K562 (cell line): ENCODE data around the gene STK24. TPM values are rescaled to one million over a fixed set of nuclear protein-coding genes. Genes with fewer than 3 reads are reported as not detected.

Experiments
- ATAC-seq: fragments of 200-7000 bp; cut with Tn5 transposase; 3 replicates; pipeline ENCODE4 v1.9.1; 2020; ENCODE audit warnings: moderate library complexity
- BruUV-seq: library from RNA; stranded (reverse); fragments of 400-500 nt; replicated peaks from 2 replicates; lab custom pipeline; 2021; lab: Mats Ljungman, UMichigan
- CTCF ChIA-PET: fragments of 300-600 bp; formaldehyde crosslinking; extraction: SDS; loops from one replicate; lab custom pipeline; 2021; ENCODE audit warnings: low intra/inter-chr PET ratio; lab: Yijun Ruan, JAX
- POLR2A ChIA-PET: fragments of 300-600, 350-650 bp; sonication (Branson Sonifier 250); formaldehyde crosslinking; extraction: SDS; loops from one replicate; lab custom pipeline; 2021; ENCODE audit warnings: antibody characterized with exemption, inconsistent platforms; lab: Yijun Ruan, JAX
- DNase-seq, 4 experiments: peaks; one replicate each; pipeline versions ENCODE4 v3.0.0 to v3.0.0-alpha.2; 2011 to 2018; ENCODE audit warnings: low spot score in 3 of 4, mixed read lengths in 3 of 4; ENCODE audit errors: extremely low read depth in 1 of 4
- FAIRE-seq: peaks from 2 replicates; lab custom pipeline; 2011; peaks lifted over from hg19 to GRCh38; lab: Jason Lieb, UNC
- H2AFZ ChIP-seq: 2 replicates; pipeline ENCODE4 v1.6.0; 2011; ENCODE audit warnings: low read depth, low read length, control low read depth, inconsistent platforms
- H3K27ac ChIP-seq: fragments of 200-600 bp; 3 replicates; pipeline ENCODE4 v1.8.0; 2011; ENCODE audit warnings: low read depth, mild to moderate bottlenecking, control low read depth, inconsistent platforms, low read length, moderate library complexity, mixed read lengths; ENCODE audit errors: extremely low read depth
- H3K27me3 ChIP-seq, 2 experiments: fragments of 300-600 bp in 1 of 2; 2 replicates in 1 of 2; 3 replicates in 1 of 2; pipeline versions ENCODE4 v1.6.0 to v1.8.0; 2011; ENCODE audit warnings: inconsistent platforms in 2 of 2, low read length in 2 of 2, mild to moderate bottlenecking in 1 of 2, mixed read lengths in 1 of 2, moderate library complexity in 1 of 2; ENCODE audit not compliant: control insufficient read depth in 2 of 2, insufficient read depth in 2 of 2
- H3K36me3 ChIP-seq: fragments of 300-600 bp; 3 replicates; pipeline ENCODE4 v1.8.0; 2011; ENCODE audit warnings: mild to moderate bottlenecking, low read length, inconsistent platforms; ENCODE audit not compliant: control insufficient read depth, insufficient read depth
- H3K4me1 ChIP-seq, 2 experiments: fragments of 200-600 bp in 1 of 2; replicated peaks in 1 of 2; 2 replicates in 1 of 2; 3 replicates in 1 of 2; pipeline versions ENCODE4 v1.5.1 to v1.8.0; 2011; ENCODE audit warnings: inconsistent platforms in 2 of 2, low read length in 2 of 2, mild to moderate bottlenecking in 1 of 2, mixed read lengths in 1 of 2, moderate library complexity in 1 of 2; ENCODE audit not compliant: control insufficient read depth in 2 of 2, insufficient read depth in 2 of 2
- H3K4me2 ChIP-seq: 2 replicates; pipeline ENCODE4 v1.6.1; 2011; ENCODE audit warnings: low read length, control low read depth, inconsistent platforms, mixed read lengths; ENCODE audit not compliant: insufficient read depth
- H3K4me3 ChIP-seq: fragments of 200-600 bp; sonication (generic), shearing (Covaris generic); 2 replicates; pipeline ENCODE4 v1.5.1; 2016; ENCODE audit warnings: control low read depth, inconsistent platforms
- H3K79me2 ChIP-seq: fragments of 200-600 bp; 3 replicates; pipeline ENCODE4 v1.8.0; 2011; ENCODE audit warnings: low read length, inconsistent platforms; ENCODE audit not compliant: control insufficient read depth, insufficient read depth
- H3K9ac ChIP-seq, 2 experiments: 2 replicates each; pipeline versions ENCODE4 v1.6.0 to v1.6.1; 2011; ENCODE audit warnings: low read depth in 2 of 2, low read length in 2 of 2, control low read depth in 1 of 2, inconsistent platforms in 1 of 2, mild to moderate bottlenecking in 1 of 2, mixed read lengths in 1 of 2; ENCODE audit not compliant: insufficient read depth in 1 of 2
- H3K9me1 ChIP-seq: one replicate; pipeline ENCODE4 v1.6.0; 2011; ENCODE audit warnings: inconsistent platforms, mild to moderate bottlenecking, low read length, moderate library complexity; ENCODE audit not compliant: control insufficient read depth, insufficient read depth
- H3K9me3 ChIP-seq: replicated peaks from 2 replicates; pipeline ENCODE4 v1.5.1; 2011; ENCODE audit warnings: low read depth, low read length, inconsistent platforms; ENCODE audit not compliant: control insufficient read depth, insufficient read depth
- H4K20me1 ChIP-seq: replicated peaks from 2 replicates; pipeline ENCODE4 v1.6.1; 2011; ENCODE audit warnings: low read length, inconsistent platforms, mixed read lengths; ENCODE audit not compliant: control insufficient read depth, insufficient read depth
- CTBP1 ChIP-seq: fragments of 450-650 bp; IDR thresholded peaks from 2 replicates; pipeline ENCODE4 v1.6.1; 2016; ENCODE audit warnings: borderline replicate concordance
- FOSL1 ChIP-seq: fragments of 200-800 bp; sonication (Bioruptor generic); conservative IDR thresholded peaks from 2 replicates; pipeline ENCODE4 v1.6.1; 2016; ENCODE audit warnings: missing genetic modification characterization, missing compliant biosample characterization
- HDAC3 ChIP-seq: fragments of 450-650 bp; IDR thresholded peaks from 2 replicates; pipeline ENCODE4 v1.6.1; 2018; ENCODE audit warnings: borderline replicate concordance, mild to moderate bottlenecking, moderate library complexity; ENCODE audit not compliant: partially characterized antibody
- HMG20B ChIP-seq: fragments of 250-450 bp; sonication (Bioruptor Pico); IDR thresholded peaks from 2 replicates; pipeline ENCODE4 v1.5.0; 2021; ENCODE audit warnings: mild to moderate bottlenecking
- POLR2G ChIP-seq: fragments of 200-400 bp; formaldehyde crosslinking; IDR thresholded peaks from 2 replicates; pipeline ENCODE4 v1.6.1; 2017; ENCODE audit warnings: low read depth, mild to moderate bottlenecking, antibody characterized with exemption, low read length, moderate library complexity
- RAD21 ChIP-seq, 2 experiments: fragments of 250-450 bp in 1 of 2; fragments of 450-650 bp in 1 of 2; sonication (Bioruptor Pico) in 1 of 2; formaldehyde crosslinking in 1 of 2; IDR thresholded peaks in 1 of 2; conservative IDR thresholded peaks in 1 of 2; 2 replicates each; pipeline versions ENCODE4 v1.4.0 to v1.8.0; 2020 to 2022; ENCODE audit warnings: mild to moderate bottlenecking in 2 of 2, moderate library complexity in 1 of 2
- ZC3H11A ChIP-seq: IDR thresholded peaks from 2 replicates; pipeline ENCODE4 v1.6.1; 2012; ENCODE audit warnings: low read depth, low read length, improper control_type of control experiment
- ZNF316 ChIP-seq: fragments of 450-650 bp; IDR thresholded peaks from 2 replicates; pipeline ENCODE4 v1.6.1; 2016
- WGBS: fragments of 100-300 bp; shearing (Covaris generic); methylation state at CpG from one replicate; pipeline ENCODE4 v1.1.6; 2016; ENCODE audit warnings: low coverage, mixed read lengths; ENCODE audit not compliant: insufficient coverage; ENCODE audit errors: missing lambda C conversion rate; 5-methylcytosine and 5-hydroxymethylcytosine counted together
- in situ Hi-C: fragments of 300-500 bp; cut with MboI; formaldehyde crosslinking; loops from 4 replicates; pipeline ENCODE4 v1.15.0; 2018; ENCODE audit warnings: inconsistent platforms, mixed read lengths
- intact Hi-C: fragments of 100-400 bp; cut with micrococcal nuclease; formaldehyde crosslinking; loops from 2 replicates; pipeline ENCODE4 v1.14.2; 2022
- polyA plus RNA-seq, 8 experiments: library from polyadenylated mRNA; depleted of rRNA in 4 of 8; stranded (reverse) in 5 of 8; unstranded in 3 of 8; fragments of >200 nt; fragmentation: Nextera tagmentation in 2 of 8; fragmentation: Illumina TruSeq in 1 of 8; extraction: Ambion mirVana in 2 of 8; extraction: Trizol in 1 of 8; gene quantifications; 2 replicates each; pipeline versions ENCODE4 v1.2.1 to v1.2.3, GENCODE V29; 2011 to 2014; ENCODE audit warnings: inconsistent platforms in 1 of 8, missing spikeins in 1 of 8
- total RNA-seq, 7 experiments: library from RNA; depleted of rRNA in 6 of 7; stranded (reverse); fragments of >200 nt in 6 of 7; fragmentation: Illumina TruSeq in 2 of 7; extraction: Trizol in 2 of 7; gene quantifications; 2 replicates each; pipeline versions ENCODE4 v1.2.1 to v1.2.3, GENCODE V29; 2011 to 2021; ENCODE audit warnings: low replicate concordance in 1 of 7
- TF ChIP-seq, protein P1 (sequence below): fragments of 450-650 bp; formaldehyde crosslinking; IDR thresholded peaks from 2 replicates; pipeline ENCODE4 v1.4.0; 2022; ENCODE audit warnings: mild to moderate bottlenecking, moderate library complexity
- TF ChIP-seq, protein P2 (sequence below): fragments of 450-650 bp; formaldehyde crosslinking; IDR thresholded peaks from 2 replicates; pipeline ENCODE4 v1.4.0; 2020; ENCODE audit warnings: mild to moderate bottlenecking, moderate library complexity
- TF ChIP-seq, protein P3 (sequence below): fragments of 150-350 bp; IDR thresholded peaks from 2 replicates; pipeline ENCODE4 v1.6.1; 2014; ENCODE audit warnings: low read depth, mild to moderate bottlenecking, low read length, borderline replicate concordance
- TF ChIP-seq, protein P4 (sequence below), 2 experiments: fragments of 450-650 bp in 1 of 2; sonication (generic) in 1 of 2; formaldehyde crosslinking; conservative IDR thresholded peaks; 2 replicates each; pipeline versions ENCODE4 v1.4.0 to v1.8.1; 2020 to 2022; ENCODE audit warnings: mild to moderate bottlenecking in 1 of 2, missing genetic modification reagents in 1 of 2

The STK24 gene
- total and polyA plus RNA-seq, 9 of the 15 experiments (the other 6 are each of a cell fraction or from before 2014, with no cell fraction given), result 3.8 to 78.4 (median 28.2) TPM

DNA sequence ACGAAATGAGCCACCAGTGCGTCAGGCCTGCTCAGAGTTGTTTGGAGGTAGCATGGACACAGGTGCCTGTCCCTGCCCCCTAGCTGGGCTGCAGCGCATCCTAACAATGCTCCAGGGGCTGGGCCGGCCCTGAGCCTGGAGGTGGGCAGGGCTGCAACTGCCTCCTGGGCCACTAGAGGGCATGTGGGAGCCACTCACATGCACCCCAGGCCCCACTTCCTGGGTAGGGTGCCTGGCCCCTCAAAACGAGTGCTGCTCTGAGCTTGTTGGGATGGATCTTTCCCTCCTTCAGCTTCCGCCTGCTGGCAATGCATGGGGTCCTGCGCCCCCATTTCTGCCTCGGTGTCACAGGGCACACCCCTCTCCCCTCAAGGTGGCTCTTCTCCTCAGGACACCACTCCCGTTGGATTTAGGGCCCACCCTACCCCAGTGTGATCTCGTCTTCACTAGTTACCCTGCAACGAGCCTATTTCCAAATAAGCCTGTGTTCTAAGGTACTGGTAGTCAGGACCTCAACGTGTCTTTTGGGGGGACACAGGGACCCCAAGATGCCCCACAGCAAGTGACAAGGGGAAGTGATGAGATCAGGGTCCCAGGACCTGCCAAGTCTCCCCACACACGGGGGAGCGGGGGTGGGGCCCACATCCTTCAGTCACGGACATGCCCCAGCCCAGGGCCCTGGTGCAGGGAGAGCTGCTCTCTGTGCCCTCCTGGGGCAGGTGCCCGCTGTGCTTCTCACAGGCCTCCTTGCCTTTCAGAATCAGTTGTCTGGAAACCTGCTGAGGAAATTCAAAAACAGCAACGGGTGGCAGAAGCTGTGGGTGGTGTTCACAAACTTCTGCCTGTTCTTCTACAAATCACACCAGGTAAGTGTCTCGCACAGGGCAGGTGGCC, 131.3 kb downstream of the STK24 start (continued):
- TF ChIP-seq RAD21 (CRISPR knock-in tag; conservative IDR thresholded peaks at IDR 0.05 in 1 of 2, IDR thresholded peaks at IDR 0.05 in 1 of 2) (peak; percentile 71 to 86), POLR2G (peak; percentile 33), HMG20B (CRISPR knock-in tag) (no peak), CTBP1 (peak; percentile 50; the same call in 1 of the 2 replicates)

DNA sequence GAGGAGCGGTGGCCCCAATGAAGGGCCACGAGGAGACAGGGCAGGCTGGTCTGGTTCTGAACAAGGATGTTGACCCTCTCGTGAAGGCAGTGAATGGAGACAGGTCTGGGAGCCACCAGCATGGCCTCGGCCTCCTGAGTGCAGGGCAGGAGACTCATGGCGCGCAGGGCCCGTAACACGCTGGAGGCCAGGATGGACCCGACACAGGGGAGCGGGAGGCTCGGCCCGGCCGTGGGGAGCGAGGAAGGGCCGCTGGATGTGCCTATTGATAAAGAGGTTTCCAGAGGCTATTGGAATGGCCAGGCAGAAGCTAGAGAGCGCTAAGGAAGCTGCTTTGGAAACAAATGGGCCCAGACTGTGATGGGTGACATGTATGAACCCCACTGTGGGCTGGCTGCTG, 132.5 kb downstream of the STK24 start:
- ATAC-seq (no peak), FAIRE-seq (no peak), DNase-seq (no peak)
- ChIA-PET POLR2A (no interaction called here), CTCF (interaction anchor here (1.3 to 2.1 kb wide), 3 partner anchors 207 to 229 kb away, joined by 4 to 11 read pairs (median 5); no protein-coding TSS in a partner anchor)
- Histone ChIP-seq H3K9ac (0 out of 4 replicates have a peak overlapping the region, but pooled peaks of 1 of the 2 experiments have one; percentile 2), H3K4me3 (no peak overlapping the region), H3K4me1 (peaks cover 0 to 11% of the 10 kb centered on the region in 2 experiments; a peak in 2 of 5 replicates), H3K9me1 (no peaks in the 10 kb centered on the region), H3K79me2 (no peaks in the 10 kb centered on the region), H3K9me3 (no peaks in the 10 kb centered on the region), H4K20me1 (no peaks in the 10 kb centered on the region; the same call in 1 of the 2 replicates), H3K4me2 (no peak overlapping the region), H2AFZ (no peak overlapping the region), H3K27me3 (peaks cover 13 to 50% of the 10 kb centered on the region in 2 experiments), H3K36me3 (no peaks in the 10 kb centered on the region), H3K27ac (no peak overlapping the region)
- 7% methylated on average over 3 of the region's 16 CpGs for WGBS
- intact Hi-C loops (no loop called here), in situ Hi-C loops (no loop called here)
- no TSS peak for BruUV-seq
- TF ChIP-seq ZNF316 (no peak), HDAC3 (no peak), ZC3H11A (no peak), FOSL1 (tag) (no peak)
- TF ChIP-seq, protein P1, sequence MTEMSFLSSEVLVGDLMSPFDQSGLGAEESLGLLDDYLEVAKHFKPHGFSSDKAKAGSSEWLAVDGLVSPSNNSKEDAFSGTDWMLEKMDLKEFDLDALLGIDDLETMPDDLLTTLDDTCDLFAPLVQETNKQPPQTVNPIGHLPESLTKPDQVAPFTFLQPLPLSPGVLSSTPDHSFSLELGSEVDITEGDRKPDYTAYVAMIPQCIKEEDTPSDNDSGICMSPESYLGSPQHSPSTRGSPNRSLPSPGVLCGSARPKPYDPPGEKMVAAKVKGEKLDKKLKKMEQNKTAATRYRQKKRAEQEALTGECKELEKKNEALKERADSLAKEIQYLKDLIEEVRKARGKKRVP (CRISPR knock-in tag), result no peak
- TF ChIP-seq, protein P2, sequence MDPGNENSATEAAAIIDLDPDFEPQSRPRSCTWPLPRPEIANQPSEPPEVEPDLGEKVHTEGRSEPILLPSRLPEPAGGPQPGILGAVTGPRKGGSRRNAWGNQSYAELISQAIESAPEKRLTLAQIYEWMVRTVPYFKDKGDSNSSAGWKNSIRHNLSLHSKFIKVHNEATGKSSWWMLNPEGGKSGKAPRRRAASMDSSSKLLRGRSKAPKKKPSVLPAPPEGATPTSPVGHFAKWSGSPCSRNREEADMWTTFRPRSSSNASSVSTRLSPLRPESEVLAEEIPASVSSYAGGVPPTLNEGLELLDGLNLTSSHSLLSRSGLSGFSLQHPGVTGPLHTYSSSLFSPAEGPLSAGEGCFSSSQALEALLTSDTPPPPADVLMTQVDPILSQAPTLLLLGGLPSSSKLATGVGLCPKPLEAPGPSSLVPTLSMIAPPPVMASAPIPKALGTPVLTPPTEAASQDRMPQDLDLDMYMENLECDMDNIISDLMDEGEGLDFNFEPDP (CRISPR knock-in tag), result no peak
- TF ChIP-seq, protein P3, sequence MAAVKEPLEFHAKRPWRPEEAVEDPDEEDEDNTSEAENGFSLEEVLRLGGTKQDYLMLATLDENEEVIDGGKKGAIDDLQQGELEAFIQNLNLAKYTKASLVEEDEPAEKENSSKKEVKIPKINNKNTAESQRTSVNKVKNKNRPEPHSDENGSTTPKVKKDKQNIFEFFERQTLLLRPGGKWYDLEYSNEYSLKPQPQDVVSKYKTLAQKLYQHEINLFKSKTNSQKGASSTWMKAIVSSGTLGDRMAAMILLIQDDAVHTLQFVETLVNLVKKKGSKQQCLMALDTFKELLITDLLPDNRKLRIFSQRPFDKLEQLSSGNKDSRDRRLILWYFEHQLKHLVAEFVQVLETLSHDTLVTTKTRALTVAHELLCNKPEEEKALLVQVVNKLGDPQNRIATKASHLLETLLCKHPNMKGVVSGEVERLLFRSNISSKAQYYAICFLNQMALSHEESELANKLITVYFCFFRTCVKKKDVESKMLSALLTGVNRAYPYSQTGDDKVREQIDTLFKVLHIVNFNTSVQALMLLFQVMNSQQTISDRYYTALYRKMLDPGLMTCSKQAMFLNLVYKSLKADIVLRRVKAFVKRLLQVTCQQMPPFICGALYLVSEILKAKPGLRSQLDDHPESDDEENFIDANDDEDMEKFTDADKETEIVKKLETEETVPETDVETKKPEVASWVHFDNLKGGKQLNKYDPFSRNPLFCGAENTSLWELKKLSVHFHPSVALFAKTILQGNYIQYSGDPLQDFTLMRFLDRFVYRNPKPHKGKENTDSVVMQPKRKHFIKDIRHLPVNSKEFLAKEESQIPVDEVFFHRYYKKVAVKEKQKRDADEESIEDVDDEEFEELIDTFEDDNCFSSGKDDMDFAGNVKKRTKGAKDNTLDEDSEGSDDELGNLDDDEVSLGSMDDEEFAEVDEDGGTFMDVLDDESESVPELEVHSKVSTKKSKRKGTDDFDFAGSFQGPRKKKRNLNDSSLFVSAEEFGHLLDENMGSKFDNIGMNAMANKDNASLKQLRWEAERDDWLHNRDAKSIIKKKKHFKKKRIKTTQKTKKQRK, result no peak
- TF ChIP-seq, protein P4, sequence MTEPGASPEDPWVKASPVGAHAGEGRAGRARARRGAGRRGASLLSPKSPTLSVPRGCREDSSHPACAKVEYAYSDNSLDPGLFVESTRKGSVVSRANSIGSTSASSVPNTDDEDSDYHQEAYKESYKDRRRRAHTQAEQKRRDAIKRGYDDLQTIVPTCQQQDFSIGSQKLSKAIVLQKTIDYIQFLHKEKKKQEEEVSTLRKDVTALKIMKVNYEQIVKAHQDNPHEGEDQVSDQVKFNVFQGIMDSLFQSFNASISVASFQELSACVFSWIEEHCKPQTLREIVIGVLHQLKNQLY (CRISPR knock-in tag; conservative IDR thresholded peaks at IDR 0.05), result no peak
